Epithelial cell of proximal tubule (primary cell): ENCODE results near the gene ZNF296. TPM values are rescaled to one million over a fixed set of nuclear protein-coding genes. Genes with fewer than 3 reads are reported as not detected.

Source experiments
- DNase-seq: peaks from one replicate; pipeline ENCODE4 v3.0.0-alpha.2; 2011; ENCODE audit warnings: low read depth
- H3K4me3 ChIP-seq: 2 replicates; pipeline ENCODE4 v1.5.1; 2011; ENCODE audit warnings: low read depth, mild to moderate bottlenecking, low read length
- total RNA-seq: library from RNA; depleted of rRNA; stranded (reverse); fragments of >200 nt; gene quantifications from 2 replicates; pipeline ENCODE4 v1.2.3, GENCODE V29; 2015
- TF ChIP-seq, protein P1 (sequence below): conservative IDR thresholded peaks from 2 replicates; pipeline ENCODE4 v1.5.1; 2012; ENCODE audit warnings: low read depth, mild to moderate bottlenecking, low read length

The ZNF296 gene
- total RNA-seq, 1 donor from 2014 or later, result 1.7 TPM

DNA sequence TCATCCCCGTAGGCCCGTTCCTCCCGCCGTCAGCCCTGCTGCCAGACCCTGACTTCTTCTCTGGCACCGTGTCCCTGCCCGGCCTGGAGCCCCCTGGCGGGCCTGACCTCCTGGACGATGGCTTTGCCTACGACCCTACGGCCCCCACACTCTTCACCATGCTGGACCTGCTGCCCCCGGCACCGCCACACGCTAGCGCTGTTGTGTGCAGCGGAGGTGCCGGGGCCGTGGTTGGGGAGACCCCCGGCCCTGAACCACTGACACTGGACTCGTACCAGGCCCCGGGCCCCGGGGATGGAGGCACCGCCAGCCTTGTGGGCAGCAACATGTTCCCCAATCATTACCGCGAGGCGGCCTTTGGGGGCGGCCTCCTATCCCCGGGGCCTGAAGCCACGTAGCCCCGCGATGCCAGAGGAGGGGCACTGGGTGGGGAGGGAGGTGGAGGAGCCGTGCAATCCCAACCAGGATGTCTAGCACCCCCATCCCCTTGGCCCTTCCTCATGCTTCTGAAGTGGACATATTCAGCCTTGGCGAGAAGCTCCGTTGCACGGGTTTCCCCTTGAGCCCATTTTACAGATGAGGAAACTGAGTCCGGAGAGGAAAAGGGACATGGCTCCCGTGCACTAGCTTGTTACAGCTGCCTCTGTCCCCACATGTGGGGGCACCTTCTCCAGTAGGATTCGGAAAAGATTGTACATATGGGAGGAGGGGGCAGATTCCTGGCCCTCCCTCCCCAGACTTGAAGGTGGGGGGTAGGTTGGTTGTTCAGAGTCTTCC is 38.7 kb downstream of the ZNF296 start:
- TF ChIP-seq, protein P1, sequence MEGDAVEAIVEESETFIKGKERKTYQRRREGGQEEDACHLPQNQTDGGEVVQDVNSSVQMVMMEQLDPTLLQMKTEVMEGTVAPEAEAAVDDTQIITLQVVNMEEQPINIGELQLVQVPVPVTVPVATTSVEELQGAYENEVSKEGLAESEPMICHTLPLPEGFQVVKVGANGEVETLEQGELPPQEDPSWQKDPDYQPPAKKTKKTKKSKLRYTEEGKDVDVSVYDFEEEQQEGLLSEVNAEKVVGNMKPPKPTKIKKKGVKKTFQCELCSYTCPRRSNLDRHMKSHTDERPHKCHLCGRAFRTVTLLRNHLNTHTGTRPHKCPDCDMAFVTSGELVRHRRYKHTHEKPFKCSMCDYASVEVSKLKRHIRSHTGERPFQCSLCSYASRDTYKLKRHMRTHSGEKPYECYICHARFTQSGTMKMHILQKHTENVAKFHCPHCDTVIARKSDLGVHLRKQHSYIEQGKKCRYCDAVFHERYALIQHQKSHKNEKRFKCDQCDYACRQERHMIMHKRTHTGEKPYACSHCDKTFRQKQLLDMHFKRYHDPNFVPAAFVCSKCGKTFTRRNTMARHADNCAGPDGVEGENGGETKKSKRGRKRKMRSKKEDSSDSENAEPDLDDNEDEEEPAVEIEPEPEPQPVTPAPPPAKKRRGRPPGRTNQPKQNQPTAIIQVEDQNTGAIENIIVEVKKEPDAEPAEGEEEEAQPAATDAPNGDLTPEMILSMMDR, result no peak
- DNase-seq, result no peak
- H3K4me3 ChIP-seq, result no peak overlapping the region

GRCh38 chr19:45035755-45036154 is 40.5 kb downstream of the ZNF296 start:
- no peak for DNase-seq
- no peak overlapping the region for H3K4me3 ChIP-seq
- TF ChIP-seq, protein P1, result no peak

DNA sequence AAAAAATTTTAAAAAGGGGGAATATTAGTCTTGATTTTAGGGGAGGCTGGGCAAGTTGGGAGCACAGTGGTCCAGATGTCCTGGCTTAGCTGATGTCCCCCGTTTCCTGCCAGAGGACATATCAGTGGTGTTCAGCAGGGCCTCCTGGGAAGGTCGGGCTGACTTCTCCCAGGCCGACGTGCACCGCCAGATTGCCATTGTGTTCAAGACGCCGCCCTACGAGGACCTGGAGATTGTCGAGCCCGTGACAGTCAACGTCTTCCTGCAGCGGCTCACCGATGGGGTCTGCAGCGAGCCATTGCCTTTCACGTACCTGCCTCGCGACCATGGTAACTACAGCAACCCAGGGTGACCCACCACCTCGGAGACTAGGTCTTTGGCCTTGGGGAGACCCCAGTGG is 43.9 kb downstream of the ZNF296 start:
- H3K4me3 ChIP-seq, result no peak overlapping the region
- DNase-seq, result no peak
- TF ChIP-seq, protein P1, result no peak

DNA sequence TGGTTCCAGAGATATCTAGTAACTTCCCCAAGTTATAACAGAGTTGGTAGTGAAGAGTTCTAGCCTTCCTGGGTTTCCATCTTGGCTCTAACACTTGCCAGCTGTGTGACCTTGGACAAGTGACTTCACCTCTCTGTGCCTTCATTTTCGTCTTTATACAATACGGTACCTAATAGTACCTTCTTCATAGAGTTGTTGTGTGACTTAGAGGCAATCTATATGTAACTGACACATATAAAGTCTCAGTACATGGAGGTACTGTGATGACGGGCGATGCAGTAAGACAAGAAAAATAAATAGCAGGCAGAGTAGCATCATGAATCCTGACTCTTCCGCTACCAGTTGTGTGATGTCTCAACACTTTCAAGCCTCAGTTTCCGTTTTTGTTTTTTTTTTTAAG is 45.5 kb downstream of the ZNF296 start:
- no peak for DNase-seq
- H3K4me3 ChIP-seq, result no peak overlapping the region
- TF ChIP-seq, protein P1, result no peak

- no peak overlapping the region for H3K4me3 ChIP-seq
- DNase-seq, result no peak
- TF ChIP-seq, protein P1, result no peak
Observed at GRCh38 chr19:45027371-45027770, 48.9 kb downstream of the ZNF296 start.

DNA sequence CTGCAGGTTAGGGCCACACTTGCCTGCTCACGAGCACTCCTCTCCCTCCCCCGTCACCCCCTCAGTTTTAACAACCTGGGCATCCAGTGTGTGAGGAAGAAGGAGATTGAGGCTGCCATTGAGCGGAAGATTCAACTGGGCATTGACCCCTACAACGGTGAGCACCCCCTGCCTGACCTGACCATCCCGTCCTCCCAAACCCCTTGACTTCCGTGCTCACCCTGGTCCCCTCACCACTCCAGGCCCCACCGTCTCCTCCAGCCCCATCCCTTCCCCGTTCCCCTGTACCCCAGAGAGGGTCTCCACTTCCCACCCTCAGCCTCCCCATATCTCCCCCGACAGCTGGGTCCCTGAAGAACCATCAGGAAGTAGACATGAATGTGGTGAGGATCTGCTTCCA is 51.0 kb downstream of the ZNF296 start:
- no peak overlapping the region for H3K4me3 ChIP-seq
- DNase-seq, result no peak
- TF ChIP-seq, protein P1, result no peak

GRCh38 chr19:45023048-45023447 is 53.2 kb downstream of the ZNF296 start:
- TF ChIP-seq, protein P1, result no peak
- no peak for DNase-seq
- H3K4me3 ChIP-seq, result no peak overlapping the region
